K562 (cell line): ENCODE measurements around the gene FIZ1. TPM values are rescaled to one million over a fixed set of nuclear protein-coding genes. Genes with fewer than 3 reads are reported as not detected.

Experiments
- COPS2 ChIP-seq: fragments of 450-650 bp; conservative IDR thresholded peaks from 2 replicates; pipeline ENCODE4 v1.6.1; 2016; ENCODE audit warnings: mild to moderate bottlenecking, moderate library complexity
- CSDE1 ChIP-seq, 2 experiments: fragments of 450-650 bp; IDR thresholded peaks; 2 replicates each; pipeline ENCODE4 v1.6.1; 2016; ENCODE audit warnings: mild to moderate bottlenecking in 1 of 2
- DIDO1 ChIP-seq: fragments of 450-650 bp; IDR thresholded peaks from 2 replicates; pipeline ENCODE4 v1.6.1; 2016; ENCODE audit warnings: low read depth, missing biosample characterization, missing genetic modification characterization
- ESRRA ChIP-seq: fragments of 450-650 bp; IDR thresholded peaks from 2 replicates; pipeline ENCODE4 v1.6.1; 2014; ENCODE audit warnings: low read depth, mild to moderate bottlenecking, moderate library complexity, borderline replicate concordance
- FUS ChIP-seq: fragments of 200-400 bp; formaldehyde crosslinking; optimal IDR thresholded peaks from 2 replicates; pipeline ENCODE3; 2017; ENCODE audit warnings: low read depth, low read length
- GABPB1 ChIP-seq: sonication (generic); formaldehyde crosslinking; IDR thresholded peaks from 2 replicates; pipeline ENCODE4 v1.8.0; 2022; ENCODE audit warnings: mild to moderate bottlenecking, missing genetic modification reagents
- GTF2E2 ChIP-seq: fragments of 200-800 bp; sonication (Bioruptor generic); IDR thresholded peaks from 2 replicates; pipeline ENCODE4 v1.6.1; 2016; ENCODE audit warnings: missing genetic modification characterization, missing compliant biosample characterization
- IFI16 ChIP-seq: fragments of 250-450 bp; sonication (Bioruptor Pico); IDR thresholded peaks from 2 replicates; pipeline ENCODE4 v2.1.2; 2022; ENCODE audit warnings: mild to moderate bottlenecking, inconsistent platforms
- MCM2 ChIP-seq: fragments of 450-650 bp; IDR thresholded peaks from 2 replicates; pipeline ENCODE4 v1.6.1; 2017; ENCODE audit warnings: low read depth, mild to moderate bottlenecking
- NCOA4 ChIP-seq: fragments of 450-650 bp; IDR thresholded peaks from 2 replicates; pipeline ENCODE4 v1.6.1; 2018; ENCODE audit warnings: mild to moderate bottlenecking; ENCODE audit not compliant: partially characterized antibody
- PHB ChIP-seq: fragments of 250-450 bp; sonication (Bioruptor Pico); IDR thresholded peaks from 2 replicates; pipeline ENCODE4 v1.5.0; 2021
- PHTF2 ChIP-seq: fragments of 250-450 bp; sonication (Bioruptor Pico); IDR thresholded peaks from 2 replicates; pipeline ENCODE4 v1.5.0; 2021; ENCODE audit warnings: mild to moderate bottlenecking
- RBM22 ChIP-seq: fragments of 200-400 bp; formaldehyde crosslinking; IDR thresholded peaks from 2 replicates; pipeline ENCODE4 v1.6.1; 2018; ENCODE audit warnings: low read length, low read depth; ENCODE audit not compliant: poor library complexity, severe bottlenecking
- SPI1 ChIP-seq: IDR thresholded peaks from 2 replicates; pipeline ENCODE4 v1.6.1; 2011; ENCODE audit warnings: low read depth, low read length, control low read depth, borderline replicate concordance
- ZC3H11A ChIP-seq: IDR thresholded peaks from 2 replicates; pipeline ENCODE4 v1.6.1; 2012; ENCODE audit warnings: low read depth, low read length, improper control_type of control experiment
- ZNF354B ChIP-seq: fragments of 250-450 bp; sonication (Bioruptor Pico); IDR thresholded peaks from 2 replicates; pipeline ENCODE4 v1.4.0; 2020
- ZNF384 ChIP-seq: IDR thresholded peaks from 2 replicates; pipeline ENCODE4 v1.6.1; 2012; ENCODE audit warnings: low read depth, low read length, improper control_type of control experiment
- ZNF436 ChIP-seq: fragments of 250-450, 450-650 bp; sonication (Bioruptor Pico); formaldehyde crosslinking; IDR thresholded peaks from 2 replicates; pipeline ENCODE4 v1.7.0; 2020; ENCODE audit warnings: mild to moderate bottlenecking
- ZNF589 ChIP-seq: fragments of 200-800 bp; sonication (Bioruptor generic); IDR thresholded peaks from 2 replicates; pipeline ENCODE4 v1.6.1; 2016; ENCODE audit warnings: low read depth, missing genetic modification characterization, missing compliant biosample characterization
- ZNF785 ChIP-seq: fragments of 250-450 bp; sonication (Bioruptor Pico); IDR thresholded peaks from 2 replicates; pipeline ENCODE4 v1.4.0; 2020; ENCODE audit warnings: mild to moderate bottlenecking
- polyA plus RNA-seq, 8 experiments: library from polyadenylated mRNA; depleted of rRNA in 4 of 8; stranded (reverse) in 5 of 8; unstranded in 3 of 8; fragments of >200 nt; fragmentation: Nextera tagmentation in 2 of 8; fragmentation: Illumina TruSeq in 1 of 8; extraction: Ambion mirVana in 2 of 8; extraction: Trizol in 1 of 8; gene quantifications; 2 replicates each; pipeline versions ENCODE4 v1.2.1 to v1.2.3, GENCODE V29; 2011 to 2014; ENCODE audit warnings: inconsistent platforms in 1 of 8, missing spikeins in 1 of 8
- total RNA-seq, 7 experiments: library from RNA; depleted of rRNA in 6 of 7; stranded (reverse); fragments of >200 nt in 6 of 7; fragmentation: Illumina TruSeq in 2 of 7; extraction: Trizol in 2 of 7; gene quantifications; 2 replicates each; pipeline versions ENCODE4 v1.2.1 to v1.2.3, GENCODE V29; 2011 to 2021; ENCODE audit warnings: low replicate concordance in 1 of 7
- TF ChIP-seq, protein P1 (sequence below): sonication (generic); formaldehyde crosslinking; IDR thresholded peaks from 2 replicates; pipeline ENCODE4 v1.5.0; 2020; ENCODE audit warnings: missing genetic modification reagents
- TF ChIP-seq, protein P2 (sequence below): fragments of 250-450 bp; sonication (Bioruptor Pico); IDR thresholded peaks from 2 replicates; pipeline ENCODE4 v1.8.0; 2022; ENCODE audit warnings: inconsistent platforms, mild to moderate bottlenecking, moderate library complexity, borderline replicate concordance
- TF ChIP-seq, protein P3 (sequence below): fragments of 450-650 bp; IDR thresholded peaks from 2 replicates; pipeline ENCODE4 v1.6.1; 2016
- TF ChIP-seq, protein P4 (sequence below): fragments of 450-650 bp; formaldehyde crosslinking; IDR thresholded peaks from 2 replicates; pipeline ENCODE4 v1.4.0; 2022; ENCODE audit warnings: missing genetic modification characterization
- TF ChIP-seq, protein P5 (sequence below): fragments of 250-450 bp; sonication (Bioruptor Pico); IDR thresholded peaks from 2 replicates; pipeline ENCODE4 v1.5.0; 2021

The FIZ1 gene
- total and polyA plus RNA-seq, 9 of the 15 experiments (the other 6 are each of a cell fraction or from before 2014, with no cell fraction given), result 0.79 to 17.5 (median 5.5) TPM

DNA sequence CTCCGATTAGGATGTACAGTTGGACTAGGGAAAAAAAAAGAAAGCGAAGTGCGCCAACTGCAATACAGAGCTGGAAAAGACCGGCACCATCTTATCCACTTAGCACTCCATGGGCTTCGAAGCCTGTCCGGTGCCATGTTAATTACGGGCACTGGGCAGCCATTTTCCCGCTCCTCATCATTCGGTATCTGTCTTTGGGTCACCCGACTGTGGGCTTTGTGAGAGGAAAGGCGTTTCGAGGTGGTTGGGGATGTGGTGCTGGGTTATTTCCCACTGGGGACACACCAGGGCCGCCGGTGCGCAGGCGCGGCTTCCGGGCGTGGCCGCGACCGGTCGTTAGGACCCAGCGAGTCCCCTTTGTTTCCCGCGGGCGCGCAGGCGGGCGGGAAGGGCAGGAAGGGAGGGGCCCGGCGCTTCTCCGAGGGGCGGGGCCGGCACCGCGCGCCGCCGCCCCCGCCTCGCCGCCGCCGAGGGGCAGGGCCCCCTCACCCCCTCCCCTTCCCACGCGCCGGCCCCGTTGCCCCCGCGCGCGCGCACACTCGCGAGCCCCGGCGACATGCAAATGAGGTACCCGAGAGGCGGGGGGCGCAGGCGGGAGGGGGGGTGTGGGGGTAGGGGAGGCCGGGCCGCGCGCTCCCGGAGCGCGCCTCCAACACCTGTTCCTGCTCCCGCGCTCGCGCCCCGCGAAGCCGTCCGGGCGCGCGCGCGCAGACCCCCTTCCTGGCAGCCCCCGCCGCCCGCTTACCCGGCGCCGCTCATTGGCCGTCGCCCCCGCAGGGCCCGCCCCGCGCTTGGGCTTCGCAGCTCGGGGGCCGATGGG is 735 bp upstream of the FIZ1 start, which contains the start of gene ZNF524 (continued):
- TF ChIP-seq, protein P1, sequence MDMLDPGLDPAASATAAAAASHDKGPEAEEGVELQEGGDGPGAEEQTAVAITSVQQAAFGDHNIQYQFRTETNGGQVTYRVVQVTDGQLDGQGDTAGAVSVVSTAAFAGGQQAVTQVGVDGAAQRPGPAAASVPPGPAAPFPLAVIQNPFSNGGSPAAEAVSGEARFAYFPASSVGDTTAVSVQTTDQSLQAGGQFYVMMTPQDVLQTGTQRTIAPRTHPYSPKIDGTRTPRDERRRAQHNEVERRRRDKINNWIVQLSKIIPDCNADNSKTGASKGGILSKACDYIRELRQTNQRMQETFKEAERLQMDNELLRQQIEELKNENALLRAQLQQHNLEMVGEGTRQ, result no peak
- TF ChIP-seq ZC3H11A (no peak), COPS2 (no peak), FUS (no peak), ZNF589 (CRISPR knock-in tag) (peak; percentile 85), ESRRA (no peak), SPI1 (no peak), GTF2E2 (tag) (peak; percentile 90), MCM2 (no peak), GABPB1 (CRISPR knock-in tag) (no peak), CSDE1 (IDR thresholded peaks at IDR 0.05) (peak in 1 of 2 experiments; percentile 99; a peak in 2 of 4 replicates), ZNF785 (CRISPR knock-in tag) (no peak), IFI16 (CRISPR knock-in tag) (no peak), NCOA4 (no peak), ZNF436 (CRISPR knock-in tag) (no peak), DIDO1 (tag) (peak; percentile 95), PHB (no peak), PHTF2 (CRISPR knock-in tag) (no peak), RBM22 (no peak), ZNF354B (CRISPR knock-in tag) (no peak), ZNF384 (0 out of 2 replicates have a peak, but pooled peaks have one; percentile 15)
- TF ChIP-seq, protein P2, sequence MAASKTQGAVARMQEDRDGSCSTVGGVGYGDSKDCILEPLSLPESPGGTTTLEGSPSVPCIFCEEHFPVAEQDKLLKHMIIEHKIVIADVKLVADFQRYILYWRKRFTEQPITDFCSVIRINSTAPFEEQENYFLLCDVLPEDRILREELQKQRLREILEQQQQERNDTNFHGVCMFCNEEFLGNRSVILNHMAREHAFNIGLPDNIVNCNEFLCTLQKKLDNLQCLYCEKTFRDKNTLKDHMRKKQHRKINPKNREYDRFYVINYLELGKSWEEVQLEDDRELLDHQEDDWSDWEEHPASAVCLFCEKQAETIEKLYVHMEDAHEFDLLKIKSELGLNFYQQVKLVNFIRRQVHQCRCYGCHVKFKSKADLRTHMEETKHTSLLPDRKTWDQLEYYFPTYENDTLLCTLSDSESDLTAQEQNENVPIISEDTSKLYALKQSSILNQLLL (CRISPR knock-in tag), result no peak
- TF ChIP-seq, protein P3, sequence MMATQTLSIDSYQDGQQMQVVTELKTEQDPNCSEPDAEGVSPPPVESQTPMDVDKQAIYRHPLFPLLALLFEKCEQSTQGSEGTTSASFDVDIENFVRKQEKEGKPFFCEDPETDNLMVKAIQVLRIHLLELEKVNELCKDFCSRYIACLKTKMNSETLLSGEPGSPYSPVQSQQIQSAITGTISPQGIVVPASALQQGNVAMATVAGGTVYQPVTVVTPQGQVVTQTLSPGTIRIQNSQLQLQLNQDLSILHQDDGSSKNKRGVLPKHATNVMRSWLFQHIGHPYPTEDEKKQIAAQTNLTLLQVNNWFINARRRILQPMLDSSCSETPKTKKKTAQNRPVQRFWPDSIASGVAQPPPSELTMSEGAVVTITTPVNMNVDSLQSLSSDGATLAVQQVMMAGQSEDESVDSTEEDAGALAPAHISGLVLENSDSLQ, result no peak
- TF ChIP-seq, protein P4, sequence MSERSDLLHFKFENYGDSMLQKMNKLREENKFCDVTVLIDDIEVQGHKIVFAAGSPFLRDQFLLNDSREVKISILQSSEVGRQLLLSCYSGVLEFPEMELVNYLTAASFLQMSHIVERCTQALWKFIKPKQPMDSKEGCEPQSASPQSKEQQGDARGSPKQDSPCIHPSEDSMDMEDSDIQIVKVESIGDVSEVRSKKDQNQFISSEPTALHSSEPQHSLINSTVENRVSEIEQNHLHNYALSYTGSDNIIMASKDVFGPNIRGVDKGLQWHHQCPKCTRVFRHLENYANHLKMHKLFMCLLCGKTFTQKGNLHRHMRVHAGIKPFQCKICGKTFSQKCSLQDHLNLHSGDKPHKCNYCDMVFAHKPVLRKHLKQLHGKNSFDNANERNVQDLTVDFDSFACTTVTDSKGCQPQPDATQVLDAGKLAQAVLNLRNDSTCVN (CRISPR knock-in tag), result no peak
- TF ChIP-seq, protein P5, sequence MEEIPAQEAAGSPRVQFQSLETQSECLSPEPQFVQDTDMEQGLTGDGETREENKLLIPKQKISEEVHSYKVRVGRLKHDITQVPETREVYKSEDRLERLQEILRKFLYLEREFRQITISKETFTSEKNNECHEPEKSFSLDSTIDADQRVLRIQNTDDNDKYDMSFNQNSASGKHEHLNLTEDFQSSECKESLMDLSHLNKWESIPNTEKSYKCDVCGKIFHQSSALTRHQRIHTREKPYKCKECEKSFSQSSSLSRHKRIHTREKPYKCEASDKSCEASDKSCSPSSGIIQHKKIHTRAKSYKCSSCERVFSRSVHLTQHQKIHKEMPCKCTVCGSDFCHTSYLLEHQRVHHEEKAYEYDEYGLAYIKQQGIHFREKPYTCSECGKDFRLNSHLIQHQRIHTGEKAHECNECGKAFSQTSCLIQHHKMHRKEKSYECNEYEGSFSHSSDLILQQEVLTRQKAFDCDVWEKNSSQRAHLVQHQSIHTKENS (CRISPR knock-in tag), result no peak
